ENCODE data around the gene EPHB3. TPM values are rescaled to one million over a fixed set of nuclear protein-coding genes. Genes with fewer than 3 reads are reported as not detected.
A peak's percentile ranks its signal among the peaks of the same experiment; 100 is the strongest.

Gene EPHB3
- total RNA-seq, 2 experiments from 2014 or later, result 0.19 to 0.22 TPM

DNA sequence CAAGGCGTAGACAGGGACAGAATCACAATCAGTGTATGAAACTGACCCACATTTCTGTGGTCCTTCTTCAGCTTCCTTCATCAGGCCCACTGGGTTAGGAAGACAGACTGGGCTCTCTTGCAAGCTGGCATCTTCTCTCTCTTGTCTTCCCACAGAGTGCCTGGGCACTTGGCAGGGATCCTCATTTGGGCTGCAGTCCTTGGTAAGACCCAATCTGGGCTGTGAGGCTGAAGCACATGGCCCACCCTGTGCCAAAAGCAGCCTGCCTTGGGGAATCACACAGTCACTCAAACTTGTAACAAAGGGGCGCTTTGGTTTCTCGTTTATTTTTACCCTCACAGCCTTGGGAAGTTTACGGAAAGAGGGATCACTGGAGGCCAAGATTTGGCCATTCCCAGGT, 8.2 kb upstream of the EPHB3 start:
- no peaks in the 10 kb centered on the region for H3K9me3 Mint-ChIP-seq
- peaks cover 10% of the 10 kb centered on the region for H3K27me3 Mint-ChIP-seq
- DNase-seq (no peak), ATAC-seq (ENCODE audit: poor library complexity) (no peak)
- Histone ChIP-seq H3K9me3 (ENCODE audit: control insufficient read depth in 1 of 2, insufficient read depth in 1 of 2, low read length in 2 of 2) (no peaks in the 10 kb centered on the region), H3K27ac (ENCODE audit: low read depth in 1 of 2, low read length in 2 of 2) (no peak overlapping the region), H3K4me1 (ENCODE audit: insufficient read depth, low read length) (peaks cover 62% of the 10 kb centered on the region), H3K27me3 (ENCODE audit: control insufficient read depth in 1 of 2, insufficient read depth in 2 of 2, low read length in 2 of 2) (peaks cover 0 to 8% of the 10 kb centered on the region in 2 experiments), H3K4me3 (ENCODE audit: low read length) (no peak overlapping the region), H3K36me3 (ENCODE audit: insufficient read depth, low read length) (no peaks in the 10 kb centered on the region)
- H3K27ac Mint-ChIP-seq, result peak overlapping the region; percentile 24
- ChIA-PET CTCF (no interaction called here), POLR2A (no interaction called here)
- peaks cover 51% of the 10 kb centered on the region for H3K4me1 Mint-ChIP-seq (ENCODE audit: low read depth)
- TF ChIP-seq, protein P1, sequence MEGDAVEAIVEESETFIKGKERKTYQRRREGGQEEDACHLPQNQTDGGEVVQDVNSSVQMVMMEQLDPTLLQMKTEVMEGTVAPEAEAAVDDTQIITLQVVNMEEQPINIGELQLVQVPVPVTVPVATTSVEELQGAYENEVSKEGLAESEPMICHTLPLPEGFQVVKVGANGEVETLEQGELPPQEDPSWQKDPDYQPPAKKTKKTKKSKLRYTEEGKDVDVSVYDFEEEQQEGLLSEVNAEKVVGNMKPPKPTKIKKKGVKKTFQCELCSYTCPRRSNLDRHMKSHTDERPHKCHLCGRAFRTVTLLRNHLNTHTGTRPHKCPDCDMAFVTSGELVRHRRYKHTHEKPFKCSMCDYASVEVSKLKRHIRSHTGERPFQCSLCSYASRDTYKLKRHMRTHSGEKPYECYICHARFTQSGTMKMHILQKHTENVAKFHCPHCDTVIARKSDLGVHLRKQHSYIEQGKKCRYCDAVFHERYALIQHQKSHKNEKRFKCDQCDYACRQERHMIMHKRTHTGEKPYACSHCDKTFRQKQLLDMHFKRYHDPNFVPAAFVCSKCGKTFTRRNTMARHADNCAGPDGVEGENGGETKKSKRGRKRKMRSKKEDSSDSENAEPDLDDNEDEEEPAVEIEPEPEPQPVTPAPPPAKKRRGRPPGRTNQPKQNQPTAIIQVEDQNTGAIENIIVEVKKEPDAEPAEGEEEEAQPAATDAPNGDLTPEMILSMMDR (IDR thresholded peaks at IDR 0.05), result no peak
- intact Hi-C loops (cut with DNase I, micrococcal nuclease), result no loop called here
- H3K4me3 Mint-ChIP-seq, result no peak overlapping the region
- no peaks in the 10 kb centered on the region for H3K36me3 Mint-ChIP-seq (ENCODE audit: low read depth)

DNA sequence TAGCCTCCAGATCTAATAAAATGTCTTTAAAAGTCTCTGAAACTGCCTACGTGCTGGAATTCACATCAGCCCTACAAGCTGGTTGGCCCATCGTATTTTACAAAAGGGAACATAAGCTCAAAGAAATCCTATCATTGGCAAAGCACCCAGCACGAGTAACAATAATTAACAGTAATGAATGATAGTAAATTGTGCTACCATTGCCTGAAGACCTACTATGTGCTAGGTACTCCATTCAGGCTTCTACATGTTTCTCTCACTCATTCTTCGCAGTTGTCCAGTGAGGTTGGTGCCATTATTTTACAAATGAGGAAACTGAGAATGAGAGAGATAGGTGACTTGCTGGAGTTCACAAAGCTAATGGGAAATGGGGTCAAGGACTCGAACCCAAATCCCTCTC, 7.1 kb upstream of the EPHB3 start:
- H3K27ac ChIP-seq (ENCODE audit: low read depth in 1 of 2, low read length in 2 of 2), result no peak overlapping the region
- DNase-seq (no peak), ATAC-seq (ENCODE audit: poor library complexity) (no peak)
- H3K27ac Mint-ChIP-seq, result peak overlapping the region; percentile 24
- H3K4me3 Mint-ChIP-seq, result no peak overlapping the region
- H3K9me3 ChIP-seq (ENCODE audit: control insufficient read depth in 1 of 2, insufficient read depth in 1 of 2, low read length in 2 of 2), result no peaks in the 10 kb centered on the region
- H3K4me3 ChIP-seq (ENCODE audit: low read length), result no peak overlapping the region
- H3K36me3 Mint-ChIP-seq (ENCODE audit: low read depth), result no peaks in the 10 kb centered on the region
- H3K9me3 Mint-ChIP-seq, result no peaks in the 10 kb centered on the region
- no peaks in the 10 kb centered on the region for H3K36me3 ChIP-seq (ENCODE audit: insufficient read depth, low read length)
- H3K27me3 Mint-ChIP-seq, result peaks cover 20% of the 10 kb centered on the region
- POLR2A ChIA-PET, result interaction anchor here (0.8 kb wide), 1 partner anchor 10 kb away, joined by 4 read pairs; no protein-coding TSS in a partner anchor
- H3K4me1 ChIP-seq (ENCODE audit: insufficient read depth, low read length), result peaks cover 73% of the 10 kb centered on the region
- TF ChIP-seq, protein P1 (IDR thresholded peaks at IDR 0.05), result no peak
- CTCF ChIA-PET, result no interaction called here
- intact Hi-C loops (cut with DNase I, micrococcal nuclease), result no loop called here
- H3K27me3 ChIP-seq (ENCODE audit: control insufficient read depth in 1 of 2, insufficient read depth in 2 of 2, low read length in 2 of 2), result peaks cover 1 to 17% of the 10 kb centered on the region in 2 experiments
- H3K4me1 Mint-ChIP-seq (ENCODE audit: low read depth), result peaks cover 60% of the 10 kb centered on the region

DNA sequence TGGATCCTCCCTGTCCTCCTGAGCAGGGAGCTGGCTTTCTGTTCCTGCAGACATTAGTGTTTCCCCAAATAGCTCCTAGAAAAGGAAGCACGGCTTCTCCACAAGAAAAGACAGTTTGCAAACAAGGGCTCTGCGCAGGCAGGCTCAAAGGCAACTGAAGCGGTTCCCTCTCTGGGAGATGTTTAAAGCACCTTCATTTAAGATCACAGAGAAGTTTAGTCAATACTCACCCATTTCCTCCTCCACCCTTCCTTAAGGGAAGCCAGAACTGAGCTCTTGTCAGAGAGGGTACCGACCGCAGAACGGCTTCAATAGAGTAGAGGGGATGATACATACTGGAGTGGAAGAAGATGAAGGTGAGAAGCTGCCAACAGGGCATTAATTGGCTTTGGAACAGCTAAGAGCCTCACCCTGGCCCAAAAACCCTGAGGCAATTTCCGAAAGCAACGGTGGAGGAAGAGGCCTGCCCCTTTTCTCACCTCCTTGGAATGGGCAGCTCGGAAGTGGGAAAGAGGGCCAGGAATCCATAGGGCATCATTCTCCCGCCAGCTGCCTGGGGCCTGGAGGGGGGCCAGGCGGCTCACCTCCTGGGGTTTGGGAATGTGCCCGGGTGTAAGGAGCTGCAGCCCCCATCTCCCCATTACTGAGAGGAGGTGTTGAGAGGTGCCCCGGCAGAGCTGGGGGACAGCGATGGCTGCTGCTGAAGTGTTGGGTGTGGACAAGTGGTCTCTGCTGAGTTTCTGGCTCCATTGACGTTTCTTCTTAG, 4.8 kb upstream of the EPHB3 start:
- intact Hi-C loops (cut with DNase I, micrococcal nuclease), result no loop called here
- Histone ChIP-seq H3K9me3 (ENCODE audit: control insufficient read depth in 1 of 2, insufficient read depth in 1 of 2, low read length in 2 of 2) (no peaks in the 10 kb centered on the region), H3K27me3 (ENCODE audit: control insufficient read depth in 1 of 2, insufficient read depth in 2 of 2, low read length in 2 of 2) (peaks cover 18 to 36% of the 10 kb centered on the region in 2 experiments), H3K27ac (ENCODE audit: low read depth in 1 of 2, low read length in 2 of 2) (peak overlapping the region in 1 of 2 donors; percentile 57), H3K4me1 (ENCODE audit: insufficient read depth, low read length) (peaks cover 96% of the 10 kb centered on the region), H3K4me3 (ENCODE audit: low read length) (peak overlapping the region; percentile 19), H3K36me3 (ENCODE audit: insufficient read depth, low read length) (no peaks in the 10 kb centered on the region)
- H3K36me3 Mint-ChIP-seq (ENCODE audit: low read depth), result no peaks in the 10 kb centered on the region
- H3K4me1 Mint-ChIP-seq (ENCODE audit: low read depth), result peaks cover 71% of the 10 kb centered on the region
- TF ChIP-seq, protein P1 (IDR thresholded peaks at IDR 0.05), result no peak
- ATAC-seq (ENCODE audit: poor library complexity), result peak; percentile 68
- H3K27ac Mint-ChIP-seq, result peak overlapping the region; percentile 90
- peak overlapping the region; percentile 82 for H3K4me3 Mint-ChIP-seq
- peaks cover 29% of the 10 kb centered on the region for H3K27me3 Mint-ChIP-seq
- H3K9me3 Mint-ChIP-seq, result no peaks in the 10 kb centered on the region
- CTCF ChIA-PET, result interaction anchor here (1.0 to 1.8 kb wide), 2 partner anchors 9 to 16 kb away, joined by 3 to 5 read pairs; no protein-coding TSS in a partner anchor
- DNase-seq, result peak in 10 of 14 experiments; percentile 9 to 64 (median 39)
- POLR2A ChIA-PET, result interaction anchor here (1.0 to 1.8 kb wide), 9 partner anchors 11 to 221 kb away, joined by 3 to 8 read pairs (median 4); partner anchors contain the start of genes CLCN2, MAGEF1 and POLR2H
